Tibial nerve (tissue), 4 donors: ENCODE results near the gene ANKMY1.

ENCODE experiments used
- EP300 ChIP-seq, 2 donors: sonication (generic); formaldehyde crosslinking; IDR thresholded peaks; one replicate each; pipeline ENCODE4 v1.6.1; 2017; ENCODE audit warnings: antibody characterized with exemption in 2 of 2, mild to moderate bottlenecking in 1 of 2
- TF ChIP-seq, protein P1 (sequence below), 5 experiments: fragments of 200-600 bp in 3 of 5; fragments of 450-650 bp in 2 of 5; sonication (generic) in 3 of 5; IDR thresholded peaks; one replicate each; pipeline ENCODE4 v1.5.1; 2016 to 2019; ENCODE audit warnings: antibody characterized with exemption in 5 of 5, mild to moderate bottlenecking in 3 of 5, moderate library complexity in 2 of 5

- no peak for TF ChIP-seq EP300 (IDR thresholded peaks at IDR 0.05)
- TF ChIP-seq, protein P1, sequence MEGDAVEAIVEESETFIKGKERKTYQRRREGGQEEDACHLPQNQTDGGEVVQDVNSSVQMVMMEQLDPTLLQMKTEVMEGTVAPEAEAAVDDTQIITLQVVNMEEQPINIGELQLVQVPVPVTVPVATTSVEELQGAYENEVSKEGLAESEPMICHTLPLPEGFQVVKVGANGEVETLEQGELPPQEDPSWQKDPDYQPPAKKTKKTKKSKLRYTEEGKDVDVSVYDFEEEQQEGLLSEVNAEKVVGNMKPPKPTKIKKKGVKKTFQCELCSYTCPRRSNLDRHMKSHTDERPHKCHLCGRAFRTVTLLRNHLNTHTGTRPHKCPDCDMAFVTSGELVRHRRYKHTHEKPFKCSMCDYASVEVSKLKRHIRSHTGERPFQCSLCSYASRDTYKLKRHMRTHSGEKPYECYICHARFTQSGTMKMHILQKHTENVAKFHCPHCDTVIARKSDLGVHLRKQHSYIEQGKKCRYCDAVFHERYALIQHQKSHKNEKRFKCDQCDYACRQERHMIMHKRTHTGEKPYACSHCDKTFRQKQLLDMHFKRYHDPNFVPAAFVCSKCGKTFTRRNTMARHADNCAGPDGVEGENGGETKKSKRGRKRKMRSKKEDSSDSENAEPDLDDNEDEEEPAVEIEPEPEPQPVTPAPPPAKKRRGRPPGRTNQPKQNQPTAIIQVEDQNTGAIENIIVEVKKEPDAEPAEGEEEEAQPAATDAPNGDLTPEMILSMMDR (IDR thresholded peaks at IDR 0.05), result peak in 1 of 5 experiments; percentile 10
Measured at GRCh38 chr2:240568678-240569522, 11.1 kb upstream of the ANKMY1 start.
